Astrocyte of the hippocampus (primary cell): ENCODE data around the gene MFF.
A peak's percentile ranks its signal among the peaks of the same experiment; 100 is the strongest.
"Not testable (repeated sequence)": the region's sequence is repeated elsewhere in the genome, so short reads cannot be mapped to it uniquely, and the experiment has no call there.

ENCODE experiments used
- DNase-seq: peaks from one replicate; pipeline ENCODE4 v3.0.0; 2011; ENCODE audit warnings: low read depth, low spot score

Gene MFF

GRCh38 chr2:227335713-227336112, 10.7 kb downstream of the MFF start:
- DNase-seq: no peak

GRCh38 chr2:227337442-227337841, 12.4 kb downstream of the MFF start:
- DNase-seq: no peak

- DNase-seq: no peak
These were observed 14.1 kb downstream of the MFF start for GRCh38 chr2:227339098-227339599.

GRCh38 chr2:227340106-227340505, 15.1 kb downstream of the MFF start:
- no peak for DNase-seq

GRCh38 chr2:227341553-227341952, 16.5 kb downstream of the MFF start:
- no peak for DNase-seq

GRCh38 chr2:227344231-227344630, 19.2 kb downstream of the MFF start:
- no peak for DNase-seq

- no peak for DNase-seq
These were observed 22.1 kb downstream of the MFF start for GRCh38 chr2:227347117-227347516.

- DNase-seq: no peak
These were observed 23.3 kb downstream of the MFF start for GRCh38 chr2:227348324-227348723.

GRCh38 chr2:227349989-227350612, 25.1 kb downstream of the MFF start:
- no peak for DNase-seq

- DNase-seq: no peak
These were observed 26.6 kb downstream of the MFF start for GRCh38 chr2:227351639-227352038.

- no peak for DNase-seq
These were observed 35.3 kb downstream of the MFF start for GRCh38 chr2:227360351-227360750.

GRCh38 chr2:227363756-227364155, 38.7 kb downstream of the MFF start:
- no peak for DNase-seq

- not testable (repeated sequence) for DNase-seq
These were observed 39.7 kb downstream of the MFF start for GRCh38 chr2:227364585-227365263.

- DNase-seq: no peak
These were observed 40.8 kb downstream of the MFF start for GRCh38 chr2:227365833-227366232.

- DNase-seq: peak; percentile 69
These were observed 41.8 kb downstream of the MFF start for GRCh38 chr2:227366769-227367426.

GRCh38 chr2:227367427-227367795, 42.4 kb downstream of the MFF start:
- no peak for DNase-seq

- DNase-seq: no peak
These were observed 43.5 kb downstream of the MFF start for GRCh38 chr2:227368574-227368973.

GRCh38 chr2:227370092-227370491, 45.0 kb downstream of the MFF start:
- no peak for DNase-seq

GRCh38 chr2:227370791-227371312, 45.8 kb downstream of the MFF start:
- peak; percentile 69 for DNase-seq

- no peak for DNase-seq
These were observed 48.3 kb downstream of the MFF start for GRCh38 chr2:227373389-227373788.

GRCh38 chr2:227374158-227374557, 49.1 kb downstream of the MFF start:
- DNase-seq: peak; percentile 64

- no peak for DNase-seq
These were observed 51.8 kb downstream of the MFF start for GRCh38 chr2:227376656-227377396.
